Esophagus squamous epithelium (tissue), 4 donors: ENCODE results near the gene UGT1A6.

Experiments used
- POLR2A ChIP-seq, 4 donors: fragments of 450-650 bp; IDR thresholded peaks; one replicate each; pipeline ENCODE4 v1.6.1; 2017; ENCODE audit warnings: antibody characterized with exemption in 4 of 4, mild to moderate bottlenecking in 4 of 4, moderate library complexity in 3 of 4
- TF ChIP-seq, protein P1 (sequence below), 6 experiments: fragments of 450-650 bp in 4 of 6; fragments of 200-600 bp in 2 of 6; sonication (generic) in 2 of 6; IDR thresholded peaks; one replicate each; pipeline ENCODE4 v1.5.1; 2016 to 2019; ENCODE audit warnings: antibody characterized with exemption in 6 of 6, mild to moderate bottlenecking in 4 of 6, moderate library complexity in 4 of 6

DNA sequence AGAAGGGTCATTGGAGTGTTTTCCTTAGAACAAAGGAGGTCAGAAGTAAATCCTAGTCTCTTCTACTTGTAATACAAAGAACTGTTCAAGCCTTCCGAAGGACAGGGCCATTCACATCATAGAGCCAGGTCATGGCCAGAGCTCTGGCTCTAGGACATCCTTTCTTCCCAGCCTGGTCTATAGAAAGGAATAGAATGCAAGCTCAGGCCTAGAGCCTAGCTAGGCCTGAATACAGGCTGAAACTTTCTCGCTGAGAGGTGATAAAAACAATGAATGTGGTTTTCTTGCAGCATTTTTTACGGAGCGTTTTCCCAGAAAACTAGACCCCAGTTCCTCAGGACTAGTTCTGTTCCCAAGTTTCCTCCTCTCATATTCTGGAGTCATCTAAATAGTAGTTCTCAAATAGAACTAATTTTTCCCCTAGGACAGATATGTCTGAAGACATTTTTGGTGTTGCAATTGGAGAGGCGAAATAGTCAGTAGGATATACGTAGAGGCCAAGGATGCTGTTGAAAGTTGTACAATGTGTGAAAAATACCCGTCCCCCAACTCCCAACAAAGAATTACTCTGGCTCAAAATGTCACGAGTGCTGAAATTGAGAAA is 6.8 kb downstream of the UGT1A6 start:
- TF ChIP-seq, protein P1, sequence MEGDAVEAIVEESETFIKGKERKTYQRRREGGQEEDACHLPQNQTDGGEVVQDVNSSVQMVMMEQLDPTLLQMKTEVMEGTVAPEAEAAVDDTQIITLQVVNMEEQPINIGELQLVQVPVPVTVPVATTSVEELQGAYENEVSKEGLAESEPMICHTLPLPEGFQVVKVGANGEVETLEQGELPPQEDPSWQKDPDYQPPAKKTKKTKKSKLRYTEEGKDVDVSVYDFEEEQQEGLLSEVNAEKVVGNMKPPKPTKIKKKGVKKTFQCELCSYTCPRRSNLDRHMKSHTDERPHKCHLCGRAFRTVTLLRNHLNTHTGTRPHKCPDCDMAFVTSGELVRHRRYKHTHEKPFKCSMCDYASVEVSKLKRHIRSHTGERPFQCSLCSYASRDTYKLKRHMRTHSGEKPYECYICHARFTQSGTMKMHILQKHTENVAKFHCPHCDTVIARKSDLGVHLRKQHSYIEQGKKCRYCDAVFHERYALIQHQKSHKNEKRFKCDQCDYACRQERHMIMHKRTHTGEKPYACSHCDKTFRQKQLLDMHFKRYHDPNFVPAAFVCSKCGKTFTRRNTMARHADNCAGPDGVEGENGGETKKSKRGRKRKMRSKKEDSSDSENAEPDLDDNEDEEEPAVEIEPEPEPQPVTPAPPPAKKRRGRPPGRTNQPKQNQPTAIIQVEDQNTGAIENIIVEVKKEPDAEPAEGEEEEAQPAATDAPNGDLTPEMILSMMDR (IDR thresholded peaks at IDR 0.05), result no peak
- no peak for TF ChIP-seq POLR2A (IDR thresholded peaks at IDR 0.05)
